ENCODE data around the gene SERPINB11. TPM values are rescaled to one million over a fixed set of nuclear protein-coding genes. Genes with fewer than 3 reads are reported as not detected.

SERPINB11 gene
- total and polyA plus RNA-seq, 10 of the 15 experiments (the other 5 are each of a cell fraction or from before 2014, with no cell fraction given), result not detected

DNA sequence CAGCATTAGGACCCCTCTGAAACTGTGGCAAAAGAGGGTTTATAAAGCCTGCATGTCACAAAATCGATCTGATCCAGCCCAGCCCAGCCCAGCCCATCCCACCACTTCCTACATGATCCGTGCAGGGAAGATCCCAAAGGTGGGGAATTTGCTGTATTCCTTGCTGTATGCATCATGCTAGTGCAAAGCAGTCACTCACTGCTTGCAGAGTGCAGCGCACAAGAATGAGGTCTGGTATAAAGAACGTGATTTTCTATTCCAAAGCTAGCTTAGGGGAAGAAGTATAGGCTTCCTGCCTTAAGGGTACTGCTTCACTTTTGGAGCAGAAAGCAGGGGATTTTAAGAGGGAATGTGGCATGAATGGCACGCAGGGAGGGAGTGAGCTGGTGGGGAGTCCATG is 18.9 kb upstream of the SERPINB11 start (continued):
- TF ChIP-seq BACH1 (IDR thresholded peaks at IDR 0.05; ENCODE audit: borderline replicate concordance) (no peak), MYB (IDR thresholded peaks at IDR 0.05; ENCODE audit: borderline replicate concordance, low read depth, low read length) (no peak)

DNA sequence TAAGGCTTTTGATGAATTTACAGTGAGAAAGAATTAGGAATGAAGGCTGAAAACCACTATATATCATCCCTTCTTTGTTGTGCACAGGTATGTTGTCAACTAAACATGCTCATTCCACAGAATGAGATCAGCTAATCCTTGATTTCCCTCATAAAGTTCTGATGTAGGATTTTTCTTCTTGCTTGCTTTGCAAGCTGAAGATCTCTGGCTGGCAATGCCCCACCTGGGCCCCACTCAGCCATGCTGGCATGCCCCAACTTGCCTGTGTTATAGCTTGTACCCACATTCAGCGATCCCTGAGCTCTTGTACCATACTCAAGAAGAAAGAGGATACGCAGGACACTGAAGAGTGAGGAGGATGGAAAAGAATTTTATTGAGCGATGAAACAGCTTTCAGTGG is 18.0 kb upstream of the SERPINB11 start:
- no peaks in the 10 kb centered on the region for H4K20me1 ChIP-seq (ENCODE audit: control insufficient read depth, insufficient read depth)
- 71% methylated on average over 3 of the region's 3 CpGs for WGBS (ENCODE audit: insufficient coverage, insufficient replicate concordance, low lambda C conversion rate, missing lambda C conversion rate)
- H3K9ac ChIP-seq (ENCODE audit: control insufficient read depth, insufficient read depth, low read length), result no peak overlapping the region
- no peaks in the 10 kb centered on the region for H3K9me3 ChIP-seq (replicated peaks; ENCODE audit: control insufficient read depth, insufficient read depth, low read length)
- H3K36me3 ChIP-seq (ENCODE audit: control insufficient read depth in 2 of 2, insufficient read depth in 2 of 2, low read length in 1 of 2), result no peaks in the 10 kb centered on the region
- H2AFZ ChIP-seq (ENCODE audit: control insufficient read depth, low read depth, low read length), result no peak overlapping the region
- H3K4me2 ChIP-seq (ENCODE audit: control insufficient read depth, insufficient read depth), result no peak overlapping the region
- ChIA-PET CTCF (no interaction called here), RAD21 (ENCODE audit: unreplicated experiment) (no interaction called here), POLR2A (no interaction called here), SMC1A (ENCODE audit: uncharacterized antibody, unreplicated experiment) (no interaction called here)
- intact Hi-C loops (cut with micrococcal nuclease; ENCODE audit: unreplicated experiment) (loop anchor here (10.0 kb wide), 1 partner anchor 160 kb away; no protein-coding TSS in a partner anchor), in situ Hi-C loops (cut with MboI) (no loop called here)
- FAIRE-seq (no peak), DNase-seq (ENCODE audit: low read depth, low spot score) (no peak), ATAC-seq (no peak)
- H3K4me3 ChIP-seq, result no peak overlapping the region
- H3K27me3 ChIP-seq (replicated peaks in 1 of 2; ENCODE audit: control insufficient read depth in 2 of 2, insufficient read depth in 2 of 2, low read length in 1 of 2), result no peaks in the 10 kb centered on the region
- H3K27ac ChIP-seq (ENCODE audit: control insufficient read depth, insufficient read depth), result no peak overlapping the region
- BruUV-seq (replicated peaks), result no TSS peak
- H3K79me2 ChIP-seq (ENCODE audit: control insufficient read depth, insufficient read depth, low read length), result no peaks in the 10 kb centered on the region
- no peaks in the 10 kb centered on the region for H3K4me1 ChIP-seq (ENCODE audit: control insufficient read depth, insufficient read depth, low read length)
- TF ChIP-seq EED (IDR thresholded peaks at IDR 0.05; ENCODE audit: low read depth), result no peak
- TF ChIP-seq, protein P1, sequence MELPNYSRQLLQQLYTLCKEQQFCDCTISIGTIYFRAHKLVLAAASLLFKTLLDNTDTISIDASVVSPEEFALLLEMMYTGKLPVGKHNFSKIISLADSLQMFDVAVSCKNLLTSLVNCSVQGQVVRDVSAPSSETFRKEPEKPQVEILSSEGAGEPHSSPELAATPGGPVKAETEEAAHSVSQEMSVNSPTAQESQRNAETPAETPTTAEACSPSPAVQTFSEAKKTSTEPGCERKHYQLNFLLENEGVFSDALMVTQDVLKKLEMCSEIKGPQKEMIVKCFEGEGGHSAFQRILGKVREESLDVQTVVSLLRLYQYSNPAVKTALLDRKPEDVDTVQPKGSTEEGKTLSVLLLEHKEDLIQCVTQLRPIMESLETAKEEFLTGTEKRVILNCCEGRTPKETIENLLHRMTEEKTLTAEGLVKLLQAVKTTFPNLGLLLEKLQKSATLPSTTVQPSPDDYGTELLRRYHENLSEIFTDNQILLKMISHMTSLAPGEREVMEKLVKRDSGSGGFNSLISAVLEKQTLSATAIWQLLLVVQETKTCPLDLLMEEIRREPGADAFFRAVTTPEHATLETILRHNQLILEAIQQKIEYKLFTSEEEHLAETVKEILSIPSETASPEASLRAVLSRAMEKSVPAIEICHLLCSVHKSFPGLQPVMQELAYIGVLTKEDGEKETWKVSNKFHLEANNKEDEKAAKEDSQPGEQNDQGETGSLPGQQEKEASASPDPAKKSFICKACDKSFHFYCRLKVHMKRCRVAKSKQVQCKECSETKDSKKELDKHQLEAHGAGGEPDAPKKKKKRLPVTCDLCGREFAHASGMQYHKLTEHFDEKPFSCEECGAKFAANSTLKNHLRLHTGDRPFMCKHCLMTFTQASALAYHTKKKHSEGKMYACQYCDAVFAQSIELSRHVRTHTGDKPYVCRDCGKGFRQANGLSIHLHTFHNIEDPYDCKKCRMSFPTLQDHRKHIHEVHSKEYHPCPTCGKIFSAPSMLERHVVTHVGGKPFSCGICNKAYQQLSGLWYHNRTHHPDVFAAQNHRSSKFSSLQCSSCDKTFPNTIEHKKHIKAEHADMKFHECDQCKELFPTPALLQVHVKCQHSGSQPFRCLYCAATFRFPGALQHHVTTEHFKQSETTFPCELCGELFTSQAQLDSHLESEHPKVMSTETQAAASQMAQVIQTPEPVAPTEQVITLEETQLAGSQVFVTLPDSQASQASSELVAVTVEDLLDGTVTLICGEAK (IDR thresholded peaks at IDR 0.05; ENCODE audit: borderline replicate concordance), result no peak
- no peak for TF ChIP-seq SREBF2 (IDR thresholded peaks at IDR 0.05; ENCODE audit: low read length)
- no peak for TF ChIP-seq ZNF207 (IDR thresholded peaks at IDR 0.05; ENCODE audit: borderline replicate concordance)
- TF ChIP-seq FOXM1 (IDR thresholded peaks at IDR 0.05; ENCODE audit: low read depth, low read length), result no peak
- TF ChIP-seq ZNF274 (IDR thresholded peaks at IDR 0.05; ENCODE audit: insufficient read depth, insufficient read length), result no peak
- no peak for TF ChIP-seq ETV6 (conservative IDR thresholded peaks at IDR 0.05 in 1 of 2, IDR thresholded peaks at IDR 0.05 in 1 of 2; ENCODE audit: borderline replicate concordance in 1 of 2, low read depth in 1 of 2)
- TF ChIP-seq MTA2 (IDR thresholded peaks at IDR 0.05; ENCODE audit: low read depth), result no peak
- TF ChIP-seq EGR1 (IDR thresholded peaks at IDR 0.05; ENCODE audit: borderline replicate concordance in 1 of 2, low read depth in 2 of 2, low read length in 2 of 2), result no peak
- TF ChIP-seq, protein P2, sequence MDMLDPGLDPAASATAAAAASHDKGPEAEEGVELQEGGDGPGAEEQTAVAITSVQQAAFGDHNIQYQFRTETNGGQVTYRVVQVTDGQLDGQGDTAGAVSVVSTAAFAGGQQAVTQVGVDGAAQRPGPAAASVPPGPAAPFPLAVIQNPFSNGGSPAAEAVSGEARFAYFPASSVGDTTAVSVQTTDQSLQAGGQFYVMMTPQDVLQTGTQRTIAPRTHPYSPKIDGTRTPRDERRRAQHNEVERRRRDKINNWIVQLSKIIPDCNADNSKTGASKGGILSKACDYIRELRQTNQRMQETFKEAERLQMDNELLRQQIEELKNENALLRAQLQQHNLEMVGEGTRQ (IDR thresholded peaks at IDR 0.05; ENCODE audit: borderline replicate concordance, low read depth, low read length), result no peak
- TF ChIP-seq ZNF687 (IDR thresholded peaks at IDR 0.05), result no peak
- TF ChIP-seq RFX5 (IDR thresholded peaks at IDR 0.05; ENCODE audit: low read depth, low read length), result no peak

All from GM12878 (cell line).